Peyer's patch (tissue), 4 donors: ENCODE data around the gene WSB1.

ENCODE experiments used
- CTCF ChIP-seq, 6 experiments: fragments of 450-650 bp in 4 of 6; fragments of 200-600 bp in 2 of 6; sonication (generic) in 1 of 6; IDR thresholded peaks; one replicate each; pipeline ENCODE4 v1.5.1; 2017 to 2019; ENCODE audit warnings: antibody characterized with exemption in 6 of 6, mild to moderate bottlenecking in 3 of 6, moderate library complexity in 1 of 6
- POLR2A ChIP-seq, 2 donors: fragments of 450-650 bp; IDR thresholded peaks; one replicate each; pipeline ENCODE4 v1.5.1; 2017; ENCODE audit warnings: antibody characterized with exemption in 2 of 2, mild to moderate bottlenecking in 2 of 2, moderate library complexity in 2 of 2

GRCh38 chr17:27342059-27342458, 48.1 kb downstream of the WSB1 start:
- TF ChIP-seq CTCF (IDR thresholded peaks at IDR 0.05) (no peak), POLR2A (IDR thresholded peaks at IDR 0.05) (no peak)
